MM.1S (cell line): Measurements from ENCODE around the gene CYYR1.

Experiments
- DNase-seq: peaks from one replicate; pipeline ENCODE4 v3.0.0-alpha.2; 2015
- H2AFZ ChIP-seq: fragments of 300-600 bp; sonication (generic); 2 replicates; pipeline ENCODE4 v1.6.0; 2016; ENCODE audit warnings: antibody characterized with exemption, low read length
- H3F3A ChIP-seq: fragments of 300-600 bp; sonication (generic); 2 replicates; pipeline ENCODE4 v1.6.1; 2016; ENCODE audit warnings: mild to moderate bottlenecking, antibody characterized with exemption, low read length, moderate library complexity, mixed read lengths; ENCODE audit not compliant: insufficient read depth
- H3K27ac ChIP-seq: fragments of 300-600 bp; sonication (generic); 2 replicates; pipeline ENCODE4 v1.5.1; 2016; ENCODE audit warnings: mild to moderate bottlenecking, low read length
- H3K27me3 ChIP-seq: fragments of 300-600 bp; sonication (generic); replicated peaks from 2 replicates; pipeline ENCODE4 v1.6.0; 2016; ENCODE audit warnings: low read length; ENCODE audit not compliant: insufficient read depth
- H3K36me3 ChIP-seq: fragments of 300-600 bp; sonication (generic); replicated peaks from 2 replicates; pipeline ENCODE4 v1.6.1; 2016; ENCODE audit warnings: mild to moderate bottlenecking, low read length, mixed read lengths; ENCODE audit not compliant: insufficient read depth
- H3K4me1 ChIP-seq: fragments of 300-600 bp; sonication (generic); 2 replicates; pipeline ENCODE4 v1.6.1; 2016; ENCODE audit warnings: low read length, mixed read lengths
- H3K4me2 ChIP-seq: fragments of 300-600 bp; sonication (generic); 2 replicates; pipeline ENCODE4 v1.6.0; 2016; ENCODE audit warnings: low read depth, low read length
- H3K4me3 ChIP-seq: fragments of 300-600 bp; sonication (generic); 2 replicates; pipeline ENCODE4 v1.5.1; 2016; ENCODE audit warnings: low read length, mixed read lengths
- H3K79me2 ChIP-seq: fragments of 300-600 bp; sonication (generic); 2 replicates; pipeline ENCODE4 v1.6.1; 2016; ENCODE audit warnings: mixed run types, low read length, mixed read lengths
- H3K9ac ChIP-seq: fragments of 300-600 bp; sonication (generic); 2 replicates; pipeline ENCODE4 v1.6.1; 2016; ENCODE audit warnings: low read length, mixed read lengths
- H3K9me2 ChIP-seq: fragments of 300-600 bp; sonication (generic); replicated peaks from 2 replicates; pipeline ENCODE4 v1.6.1; 2016; ENCODE audit warnings: mild to moderate bottlenecking, low read length, mixed read lengths; ENCODE audit not compliant: insufficient read depth
- H3K9me3 ChIP-seq: fragments of 300-600 bp; sonication (generic); replicated peaks from 2 replicates; pipeline ENCODE4 v1.6.1; 2016; ENCODE audit warnings: mild to moderate bottlenecking, low read length, mixed read lengths; ENCODE audit not compliant: insufficient read depth
- H4K20me1 ChIP-seq: fragments of 300-600 bp; sonication (generic); 2 replicates; pipeline ENCODE4 v1.6.1; 2016; ENCODE audit warnings: mild to moderate bottlenecking, low read length, moderate library complexity, mixed read lengths; ENCODE audit not compliant: insufficient read depth
- CTCF ChIP-seq: fragments of 300-600 bp; sonication (generic); IDR thresholded peaks from 2 replicates; pipeline ENCODE4 v1.5.1; 2016; ENCODE audit warnings: antibody characterized with exemption, low read length, mixed read lengths
- EZH2 ChIP-seq: fragments of 300-600 bp; sonication (generic); optimal IDR thresholded peaks from 2 replicates; pipeline ENCODE3; 2017; ENCODE audit warnings: low read depth, mild to moderate bottlenecking, antibody characterized with exemption, low read length, mixed read lengths
- EZH2phosphoT487 ChIP-seq: fragments of 300-600 bp; sonication (generic); IDR thresholded peaks from 2 replicates; pipeline ENCODE4 v1.6.1; 2018; ENCODE audit warnings: antibody characterized with exemption, low read length

The CYYR1 gene

GRCh38 chr21:26469789-26470188, 103.3 kb downstream of the CYYR1 start:
- H3K4me1 ChIP-seq = no peaks in the 10 kb centered on the region
- H3K79me2 ChIP-seq = no peaks in the 10 kb centered on the region
- H3K36me3 ChIP-seq = no peaks in the 10 kb centered on the region
- H3K9me2 ChIP-seq = no peaks in the 10 kb centered on the region
- no peak overlapping the region for H3K4me3 ChIP-seq
- H3K27me3 ChIP-seq = no peaks in the 10 kb centered on the region
- no peaks in the 10 kb centered on the region for H3K9me3 ChIP-seq
- no peak overlapping the region for H2AFZ ChIP-seq
- no peaks in the 10 kb centered on the region for H3F3A ChIP-seq
- H3K9ac ChIP-seq = no peak overlapping the region
- DNase-seq = no peak
- no peak overlapping the region for H3K4me2 ChIP-seq
- no peaks in the 10 kb centered on the region for H4K20me1 ChIP-seq
- TF ChIP-seq EZH2 (no peak), CTCF (no peak), EZH2phosphoT487 (no peak)
- no peak overlapping the region for H3K27ac ChIP-seq

GRCh38 chr21:26465916-26466315, 107.2 kb downstream of the CYYR1 start:
- no peak overlapping the region for H3K9ac ChIP-seq
- no peaks in the 10 kb centered on the region for H3F3A ChIP-seq
- no peaks in the 10 kb centered on the region for H3K36me3 ChIP-seq
- H3K27ac ChIP-seq = no peak overlapping the region
- H2AFZ ChIP-seq = no peak overlapping the region
- H3K4me2 ChIP-seq = no peak overlapping the region
- no peak overlapping the region for H3K4me3 ChIP-seq
- H3K27me3 ChIP-seq = no peaks in the 10 kb centered on the region
- TF ChIP-seq EZH2 = no peak
- TF ChIP-seq CTCF = no peak
- no peak for TF ChIP-seq EZH2phosphoT487
- no peaks in the 10 kb centered on the region for H3K79me2 ChIP-seq
- H3K4me1 ChIP-seq = no peaks in the 10 kb centered on the region
- H4K20me1 ChIP-seq = no peaks in the 10 kb centered on the region
- DNase-seq = no peak
- H3K9me3 ChIP-seq = no peaks in the 10 kb centered on the region
- H3K9me2 ChIP-seq = no peaks in the 10 kb centered on the region

GRCh38 chr21:26461500-26461899, 111.6 kb downstream of the CYYR1 start:
- no peaks in the 10 kb centered on the region for H3K9me3 ChIP-seq
- H3K4me1 ChIP-seq = no peaks in the 10 kb centered on the region
- H3K36me3 ChIP-seq = no peaks in the 10 kb centered on the region
- H3K79me2 ChIP-seq = no peaks in the 10 kb centered on the region
- H3K4me3 ChIP-seq = no peak overlapping the region
- no peak for DNase-seq
- TF ChIP-seq CTCF (no peak), EZH2phosphoT487 (no peak), EZH2 (no peak)
- H3K9ac ChIP-seq = no peak overlapping the region
- H2AFZ ChIP-seq = no peak overlapping the region
- no peaks in the 10 kb centered on the region for H4K20me1 ChIP-seq
- no peak overlapping the region for H3K27ac ChIP-seq
- no peaks in the 10 kb centered on the region for H3F3A ChIP-seq
- no peak overlapping the region for H3K4me2 ChIP-seq
- H3K27me3 ChIP-seq = no peaks in the 10 kb centered on the region
- no peaks in the 10 kb centered on the region for H3K9me2 ChIP-seq
